ENCODE results near the gene CD177.
"Not testable (repeated sequence)": the region's sequence is repeated elsewhere in the genome, so short reads cannot be mapped to it uniquely, and the experiment has no call there.

Gene CD177

GRCh38 chr19:43318796-43319314 lies 34.6 kb upstream of the CD177 start:
- no peak for TF ChIP-seq JUND (IDR thresholded peaks at IDR 0.05; ENCODE audit: low read depth)
- DNase-seq (ENCODE audit: low read depth in 1 of 2, low spot score in 1 of 2), result no peak
- in situ Hi-C loops (cut with HindIII; ENCODE audit: low pct_unique_long_range_greater_than_20kb, low sequenced_read_pairs), result no loop called here

- in situ Hi-C loops (cut with HindIII; ENCODE audit: low pct_unique_long_range_greater_than_20kb, low sequenced_read_pairs), result no loop called here
- DNase-seq (ENCODE audit: low read depth in 1 of 2, low spot score in 1 of 2), result no peak
- TF ChIP-seq JUND (IDR thresholded peaks at IDR 0.05; ENCODE audit: low read depth), result no peak
These were observed 32.9 kb upstream of the CD177 start for GRCh38 chr19:43320546-43320945.

- DNase-seq (ENCODE audit: low read depth in 1 of 2, low spot score in 1 of 2); in situ Hi-C loops (cut with HindIII; ENCODE audit: low pct_unique_long_range_greater_than_20kb, low sequenced_read_pairs): not testable (repeated sequence)
These were observed 26.7 kb upstream of the CD177 start for GRCh38 chr19:43326761-43327160.

- in situ Hi-C loops (cut with HindIII; ENCODE audit: low pct_unique_long_range_greater_than_20kb, low sequenced_read_pairs); DNase-seq (ENCODE audit: low read depth in 1 of 2, low spot score in 1 of 2): not testable (repeated sequence)
These were observed 24.9 kb upstream of the CD177 start for GRCh38 chr19:43328561-43328960.

- in situ Hi-C loops (cut with HindIII; ENCODE audit: low pct_unique_long_range_greater_than_20kb, low sequenced_read_pairs); DNase-seq (ENCODE audit: low read depth in 1 of 2, low spot score in 1 of 2): not testable (repeated sequence)
These were observed 24.4 kb upstream of the CD177 start for GRCh38 chr19:43329049-43329448.

- in situ Hi-C loops (cut with HindIII; ENCODE audit: low pct_unique_long_range_greater_than_20kb, low sequenced_read_pairs), result no loop called here
- TF ChIP-seq JUND (IDR thresholded peaks at IDR 0.05; ENCODE audit: low read depth), result no peak
These were observed 23.5 kb upstream of the CD177 start for GRCh38 chr19:43329989-43330388.

GRCh38 chr19:43330726-43331434 lies 22.6 kb upstream of the CD177 start:
- TF ChIP-seq JUND (IDR thresholded peaks at IDR 0.05; ENCODE audit: low read depth), result no peak
- no peak for DNase-seq (ENCODE audit: low read depth in 1 of 2, low spot score in 1 of 2)
- in situ Hi-C loops (cut with HindIII; ENCODE audit: low pct_unique_long_range_greater_than_20kb, low sequenced_read_pairs), result no loop called here

More at GRCh38 chr19:43329989-43330388, 23.5 kb upstream of the CD177 start:
- DNase-seq (ENCODE audit: low read depth in 1 of 2, low spot score in 1 of 2), result no peak

- DNase-seq (ENCODE audit: low read depth in 1 of 2, low spot score in 1 of 2), result no peak
- no peak for TF ChIP-seq JUND (IDR thresholded peaks at IDR 0.05; ENCODE audit: low read depth)
These were observed 22.0 kb upstream of the CD177 start for GRCh38 chr19:43331435-43332010.

GRCh38 chr19:43332058-43332922 lies 21.2 kb upstream of the CD177 start:
- no peak for DNase-seq (ENCODE audit: low read depth in 1 of 2, low spot score in 1 of 2)
- in situ Hi-C loops (cut with HindIII; ENCODE audit: low pct_unique_long_range_greater_than_20kb, low sequenced_read_pairs), result no loop called here
- no peak for TF ChIP-seq JUND (IDR thresholded peaks at IDR 0.05; ENCODE audit: low read depth)

More at GRCh38 chr19:43331435-43332010, 22.0 kb upstream of the CD177 start:
- in situ Hi-C loops (cut with HindIII; ENCODE audit: low pct_unique_long_range_greater_than_20kb, low sequenced_read_pairs), result no loop called here

GRCh38 chr19:43336508-43336907 lies 17.0 kb upstream of the CD177 start:
- DNase-seq (ENCODE audit: low read depth in 1 of 2, low spot score in 1 of 2); in situ Hi-C loops (cut with HindIII; ENCODE audit: low pct_unique_long_range_greater_than_20kb, low sequenced_read_pairs): not testable (repeated sequence)

GRCh38 chr19:43337737-43338136 lies 15.7 kb upstream of the CD177 start:
- no peak for TF ChIP-seq JUND (IDR thresholded peaks at IDR 0.05; ENCODE audit: low read depth)
- no peak for DNase-seq (ENCODE audit: low read depth in 1 of 2, low spot score in 1 of 2)
- in situ Hi-C loops (cut with HindIII; ENCODE audit: low pct_unique_long_range_greater_than_20kb, low sequenced_read_pairs), result no loop called here

- in situ Hi-C loops (cut with HindIII; ENCODE audit: low pct_unique_long_range_greater_than_20kb, low sequenced_read_pairs), result no loop called here
- TF ChIP-seq JUND (IDR thresholded peaks at IDR 0.05; ENCODE audit: low read depth), result no peak
- DNase-seq (ENCODE audit: low read depth in 1 of 2, low spot score in 1 of 2), result no peak
These were observed 15.0 kb upstream of the CD177 start for GRCh38 chr19:43338530-43338929.

GRCh38 chr19:43339243-43339930 lies 14.1 kb upstream of the CD177 start:
- DNase-seq (ENCODE audit: low read depth in 1 of 2, low spot score in 1 of 2); in situ Hi-C loops (cut with HindIII; ENCODE audit: low pct_unique_long_range_greater_than_20kb, low sequenced_read_pairs): not testable (repeated sequence)

- in situ Hi-C loops (cut with HindIII; ENCODE audit: low pct_unique_long_range_greater_than_20kb, low sequenced_read_pairs), result not testable (repeated sequence)
These were observed 13.4 kb upstream of the CD177 start for GRCh38 chr19:43340101-43340500.

GRCh38 chr19:43341098-43341497 lies 12.4 kb upstream of the CD177 start:
- DNase-seq (ENCODE audit: low read depth in 1 of 2, low spot score in 1 of 2); in situ Hi-C loops (cut with HindIII; ENCODE audit: low pct_unique_long_range_greater_than_20kb, low sequenced_read_pairs): not testable (repeated sequence)

More at GRCh38 chr19:43340101-43340500, 13.4 kb upstream of the CD177 start:
- DNase-seq (ENCODE audit: low read depth in 1 of 2, low spot score in 1 of 2), result not testable (repeated sequence)

- DNase-seq (ENCODE audit: low read depth in 1 of 2, low spot score in 1 of 2); in situ Hi-C loops (cut with HindIII; ENCODE audit: low pct_unique_long_range_greater_than_20kb, low sequenced_read_pairs): not testable (repeated sequence)
These were observed 11.4 kb upstream of the CD177 start for GRCh38 chr19:43342104-43342503.
